Measurements from ENCODE around the gene KLHL40.

- no peak for TF ChIP-seq TCF7L2 (IDR thresholded peaks at IDR 0.05; ENCODE audit: low read depth, low read length)
- TF ChIP-seq CTCF (IDR thresholded peaks at IDR 0.05) = no peak
Measured at GRCh38 chr3:42717306-42717705, 32.0 kb downstream of the KLHL40 start.

Data from Panc1 (cell line).